Measurements from ENCODE around the gene FAM163A.

- TF ChIP-seq POLR2A (IDR thresholded peaks at IDR 0.05; ENCODE audit: low read depth, low read length) (no peak), POLR2AphosphoS5 (IDR thresholded peaks at IDR 0.05; ENCODE audit: low read depth, low read length) (no peak), SPI1 (IDR thresholded peaks at IDR 0.05; ENCODE audit: low read depth, low read length) (no peak)
These were observed 105.1 kb downstream of the FAM163A start for GRCh38 chr1:179848233-179848632.

Measured in GM12891 (cell line).